Gastrocnemius medialis (tissue), 4 donors: ENCODE measurements around the gene ADAMTS20. TPM values are rescaled to one million over a fixed set of nuclear protein-coding genes. Genes with fewer than 3 reads are reported as not detected.

Experiments
- ATAC-seq, 2 donors: fragments of 150-250 bp; one replicate each; pipeline ENCODE4 v1.9.1; 2016
- DNase-seq, 2 donors: peaks; one replicate each; pipeline ENCODE4 v3.0.0-alpha.2; 2019
- H3K27ac ChIP-seq, 4 donors: fragments of 200-600 bp; sonication (generic); 1 replicate in 1 of 4; 2 replicates in 3 of 4; pipeline ENCODE4 v1.5.1; 2016 to 2018; ENCODE audit warnings: mild to moderate bottlenecking in 2 of 4, moderate library complexity in 1 of 4
- H3K27me3 ChIP-seq, 3 donors: fragments of 200-600 bp; sonication (generic) in 2 of 3; 1 replicate in 1 of 3; 2 replicates in 2 of 3; pipeline versions ENCODE4 v1.5.1 to v1.6.0; 2016 to 2019; ENCODE audit warnings: mild to moderate bottlenecking in 1 of 3, moderate library complexity in 1 of 3
- H3K36me3 ChIP-seq, 2 donors: fragments of 200-600 bp; sonication (generic) in 1 of 2; one replicate each; pipeline ENCODE4 v1.5.1; 2017 to 2018
- H3K4me1 ChIP-seq, 2 donors: fragments of 200-600 bp; sonication (generic) in 1 of 2; one replicate each; pipeline ENCODE4 v1.5.1; 2016 to 2017; ENCODE audit warnings: mild to moderate bottlenecking in 2 of 2
- H3K4me3 ChIP-seq, 4 donors: fragments of 200-600 bp; sonication (generic) in 3 of 4; 1 replicate in 1 of 4; 2 replicates in 3 of 4; pipeline ENCODE4 v1.5.1; 2016 to 2019; ENCODE audit warnings: mild to moderate bottlenecking in 2 of 4
- H3K9me3 ChIP-seq, 3 donors: fragments of 200-600 bp; sonication (generic) in 2 of 3; 1 replicate in 1 of 3; 2 replicates in 2 of 3; pipeline ENCODE4 v1.5.1; 2016 to 2019
- POLR2A ChIP-seq, 2 donors: fragments of 450-650 bp; IDR thresholded peaks; one replicate each; pipeline ENCODE4 v1.6.1; 2017; ENCODE audit warnings: antibody characterized with exemption in 2 of 2, mild to moderate bottlenecking in 2 of 2, moderate library complexity in 2 of 2
- in situ Hi-C, 4 donors: fragments of 200-750 bp; cut with MboI; loops; one replicate each; pipeline versions ENCODE4 v1.15.0 to v1.8.0; 2017; ENCODE audit warnings: low sequenced_read_pairs in 4 of 4
- intact Hi-C: fragments of 100-400 bp; cut with DNase I; formaldehyde crosslinking; loops from one replicate; pipeline ENCODE4 v1.15.1; 2023; ENCODE audit warnings: low total_unique reads
- total RNA-seq, 4 donors: library from RNA; depleted of rRNA; stranded (reverse); fragments of >200 nt; gene quantifications; one replicate each; pipeline versions ENCODE4 v1.1.0 to v1.2.3, GENCODE V29; 2016
- TF ChIP-seq, protein P1 (sequence below), 5 experiments: fragments of 450-650 bp in 3 of 5; fragments of 200-600 bp in 2 of 5; sonication (generic) in 2 of 5; IDR thresholded peaks in 4 of 5; conservative IDR thresholded peaks in 1 of 5; 1 replicate in 4 of 5; 2 replicates in 1 of 5; pipeline ENCODE4 v1.5.1; 2016 to 2019; ENCODE audit warnings: antibody characterized with exemption in 5 of 5, mild to moderate bottlenecking in 3 of 5, moderate library complexity in 3 of 5

Gene ADAMTS20, protein sequence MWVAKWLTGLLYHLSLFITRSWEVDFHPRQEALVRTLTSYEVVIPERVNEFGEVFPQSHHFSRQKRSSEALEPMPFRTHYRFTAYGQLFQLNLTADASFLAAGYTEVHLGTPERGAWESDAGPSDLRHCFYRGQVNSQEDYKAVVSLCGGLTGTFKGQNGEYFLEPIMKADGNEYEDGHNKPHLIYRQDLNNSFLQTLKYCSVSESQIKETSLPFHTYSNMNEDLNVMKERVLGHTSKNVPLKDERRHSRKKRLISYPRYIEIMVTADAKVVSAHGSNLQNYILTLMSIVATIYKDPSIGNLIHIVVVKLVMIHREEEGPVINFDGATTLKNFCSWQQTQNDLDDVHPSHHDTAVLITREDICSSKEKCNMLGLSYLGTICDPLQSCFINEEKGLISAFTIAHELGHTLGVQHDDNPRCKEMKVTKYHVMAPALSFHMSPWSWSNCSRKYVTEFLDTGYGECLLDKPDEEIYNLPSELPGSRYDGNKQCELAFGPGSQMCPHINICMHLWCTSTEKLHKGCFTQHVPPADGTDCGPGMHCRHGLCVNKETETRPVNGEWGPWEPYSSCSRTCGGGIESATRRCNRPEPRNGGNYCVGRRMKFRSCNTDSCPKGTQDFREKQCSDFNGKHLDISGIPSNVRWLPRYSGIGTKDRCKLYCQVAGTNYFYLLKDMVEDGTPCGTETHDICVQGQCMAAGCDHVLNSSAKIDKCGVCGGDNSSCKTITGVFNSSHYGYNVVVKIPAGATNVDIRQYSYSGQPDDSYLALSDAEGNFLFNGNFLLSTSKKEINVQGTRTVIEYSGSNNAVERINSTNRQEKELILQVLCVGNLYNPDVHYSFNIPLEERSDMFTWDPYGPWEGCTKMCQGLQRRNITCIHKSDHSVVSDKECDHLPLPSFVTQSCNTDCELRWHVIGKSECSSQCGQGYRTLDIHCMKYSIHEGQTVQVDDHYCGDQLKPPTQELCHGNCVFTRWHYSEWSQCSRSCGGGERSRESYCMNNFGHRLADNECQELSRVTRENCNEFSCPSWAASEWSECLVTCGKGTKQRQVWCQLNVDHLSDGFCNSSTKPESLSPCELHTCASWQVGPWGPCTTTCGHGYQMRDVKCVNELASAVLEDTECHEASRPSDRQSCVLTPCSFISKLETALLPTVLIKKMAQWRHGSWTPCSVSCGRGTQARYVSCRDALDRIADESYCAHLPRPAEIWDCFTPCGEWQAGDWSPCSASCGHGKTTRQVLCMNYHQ (N-terminal part only)
- not detected for total RNA-seq

DNA sequence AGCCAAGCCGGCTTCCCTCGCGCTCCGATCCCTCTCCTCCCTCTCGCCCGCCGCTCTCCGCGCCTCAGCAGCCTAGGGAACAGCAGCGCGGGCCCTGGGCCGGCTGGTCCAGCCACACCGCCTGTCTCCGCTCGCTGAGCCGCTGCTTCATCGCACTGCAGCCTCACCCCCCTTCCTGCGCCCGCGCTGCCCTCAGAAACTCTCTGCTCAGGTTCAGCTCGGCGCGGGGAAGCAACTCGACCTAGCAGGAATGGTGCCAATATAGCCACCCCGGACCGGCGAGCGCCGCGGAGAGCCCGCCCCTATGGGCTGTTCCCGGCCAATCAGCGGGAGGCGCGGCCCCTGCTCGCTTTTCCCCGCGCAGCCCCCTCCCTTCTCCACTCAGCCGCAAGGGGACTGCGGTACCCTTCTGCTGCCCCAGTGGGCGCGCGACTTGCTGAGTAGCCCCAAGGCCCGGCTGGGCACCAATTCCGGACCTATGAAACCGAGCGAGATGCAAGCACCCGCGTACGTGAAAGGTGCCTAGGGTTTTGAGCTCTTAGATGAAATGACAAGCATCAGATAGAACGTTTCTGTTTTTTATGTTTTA is at the start of gene ADAMTS20:
ADAMTS20 (minus strand) TSS at position 233 of the 589 bp plus-strand sequence. CDS start 282 bp downstream, outside the sequence.
- in situ Hi-C loops (no loop called here), intact Hi-C loops (no loop called here)
- Histone ChIP-seq H3K9me3 (no peaks in the 10 kb centered on the region), H3K4me3 (peak within 1 kb of the TSS in 3 of 4 donors; percentile 2 to 25 (median 6)), H3K27ac (no peak within 1 kb of the TSS), H3K27me3 (peaks cover 15 to 33% (median 16%) of the 10 kb centered on the region in 3 donors), H3K4me1 (no peaks in the 10 kb centered on the region), H3K36me3 (no peaks in the 10 kb centered on the region)
- no peak for TF ChIP-seq POLR2A (IDR thresholded peaks at IDR 0.05)
- TF ChIP-seq, protein P1, sequence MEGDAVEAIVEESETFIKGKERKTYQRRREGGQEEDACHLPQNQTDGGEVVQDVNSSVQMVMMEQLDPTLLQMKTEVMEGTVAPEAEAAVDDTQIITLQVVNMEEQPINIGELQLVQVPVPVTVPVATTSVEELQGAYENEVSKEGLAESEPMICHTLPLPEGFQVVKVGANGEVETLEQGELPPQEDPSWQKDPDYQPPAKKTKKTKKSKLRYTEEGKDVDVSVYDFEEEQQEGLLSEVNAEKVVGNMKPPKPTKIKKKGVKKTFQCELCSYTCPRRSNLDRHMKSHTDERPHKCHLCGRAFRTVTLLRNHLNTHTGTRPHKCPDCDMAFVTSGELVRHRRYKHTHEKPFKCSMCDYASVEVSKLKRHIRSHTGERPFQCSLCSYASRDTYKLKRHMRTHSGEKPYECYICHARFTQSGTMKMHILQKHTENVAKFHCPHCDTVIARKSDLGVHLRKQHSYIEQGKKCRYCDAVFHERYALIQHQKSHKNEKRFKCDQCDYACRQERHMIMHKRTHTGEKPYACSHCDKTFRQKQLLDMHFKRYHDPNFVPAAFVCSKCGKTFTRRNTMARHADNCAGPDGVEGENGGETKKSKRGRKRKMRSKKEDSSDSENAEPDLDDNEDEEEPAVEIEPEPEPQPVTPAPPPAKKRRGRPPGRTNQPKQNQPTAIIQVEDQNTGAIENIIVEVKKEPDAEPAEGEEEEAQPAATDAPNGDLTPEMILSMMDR (IDR thresholded peaks at IDR 0.05 in 4 of 5, conservative IDR thresholded peaks at IDR 0.05 in 1 of 5) = no peak
- ATAC-seq = no peak
- no peak for DNase-seq

DNA sequence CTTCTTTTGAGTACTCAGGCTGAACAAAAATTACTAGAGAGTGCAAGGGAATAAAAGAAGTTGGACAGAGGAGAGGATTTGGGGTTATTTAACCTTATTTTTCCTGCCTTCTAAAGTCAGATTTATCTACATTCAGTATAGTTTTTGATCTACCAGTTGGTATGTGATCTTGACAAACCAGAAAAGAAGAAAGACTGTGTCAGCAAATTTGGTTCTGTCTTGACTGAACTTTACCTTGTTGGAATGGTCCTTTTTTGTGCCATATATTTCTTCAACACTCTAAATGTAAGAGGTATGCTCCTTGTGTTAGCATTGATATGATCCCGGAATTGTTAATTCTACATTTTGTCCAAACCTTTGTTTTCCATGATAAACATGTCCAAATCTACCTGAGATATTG is 47.7 kb upstream of the ADAMTS20 start:
- no peaks in the 10 kb centered on the region for H3K36me3 ChIP-seq
- no peak overlapping the region for H3K27ac ChIP-seq
- TF ChIP-seq, protein P1 (IDR thresholded peaks at IDR 0.05 in 4 of 5, conservative IDR thresholded peaks at IDR 0.05 in 1 of 5) = no peak
- TF ChIP-seq POLR2A (IDR thresholded peaks at IDR 0.05) = no peak
- H3K27me3 ChIP-seq = no peaks in the 10 kb centered on the region
- no peak overlapping the region for H3K4me3 ChIP-seq
- DNase-seq (no peak), ATAC-seq (no peak)
- in situ Hi-C loops (no loop called here), intact Hi-C loops (no loop called here)
- H3K9me3 ChIP-seq = no peaks in the 10 kb centered on the region
- H3K4me1 ChIP-seq = no peaks in the 10 kb centered on the region

DNA sequence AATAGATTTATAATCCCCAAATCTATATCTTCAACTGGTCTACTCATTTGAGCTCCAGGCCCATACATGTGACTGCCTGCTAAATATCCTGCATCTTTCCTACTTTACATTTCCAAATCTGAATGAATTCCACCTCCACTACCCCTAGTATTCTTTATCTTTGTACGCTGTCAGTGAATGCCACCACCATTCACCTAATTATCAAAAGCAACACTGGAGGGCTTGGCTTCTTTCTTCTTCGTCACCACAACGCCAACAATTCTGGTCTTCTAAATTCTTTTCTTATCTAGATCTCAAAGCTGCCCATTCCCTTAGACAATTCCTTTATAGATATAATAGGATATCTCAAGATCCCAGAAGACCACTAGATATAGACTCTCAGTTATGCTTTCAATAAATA is 47.1 kb upstream of the ADAMTS20 start:
- in situ Hi-C loops (no loop called here), intact Hi-C loops (no loop called here)
- Histone ChIP-seq H3K36me3 (no peaks in the 10 kb centered on the region), H3K9me3 (no peaks in the 10 kb centered on the region), H3K27me3 (no peaks in the 10 kb centered on the region), H3K4me1 (no peaks in the 10 kb centered on the region), H3K4me3 (no peak overlapping the region), H3K27ac (no peak overlapping the region)
- no peak for ATAC-seq
- no peak for DNase-seq
- TF ChIP-seq, protein P1 (IDR thresholded peaks at IDR 0.05 in 4 of 5, conservative IDR thresholded peaks at IDR 0.05 in 1 of 5) = no peak
- TF ChIP-seq POLR2A (IDR thresholded peaks at IDR 0.05) = no peak

DNA sequence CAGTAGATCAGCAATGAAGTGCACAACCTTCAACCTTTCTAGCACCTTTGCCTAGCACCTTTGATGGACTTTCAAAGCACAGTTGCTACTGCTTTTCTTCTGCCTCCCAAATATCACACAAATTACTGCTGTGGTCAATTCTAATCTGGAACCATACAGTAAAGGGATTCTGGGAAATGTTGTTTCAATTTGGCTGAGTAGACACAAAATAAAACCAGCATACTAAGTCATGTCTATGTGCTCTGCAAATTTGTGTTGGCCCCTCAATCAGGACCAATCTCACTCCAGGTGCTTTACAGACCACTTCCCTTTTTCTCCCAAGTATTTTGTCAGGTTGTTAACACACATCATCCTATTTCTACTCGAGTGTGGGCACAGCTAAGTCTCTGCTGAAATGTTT is 38.3 kb upstream of the ADAMTS20 start:
- DNase-seq (no peak), ATAC-seq (no peak)
- in situ Hi-C loops = no loop called here
- Histone ChIP-seq H3K9me3 (no peaks in the 10 kb centered on the region), H3K36me3 (no peaks in the 10 kb centered on the region), H3K4me3 (no peak overlapping the region), H3K27me3 (no peaks in the 10 kb centered on the region), H3K27ac (no peak overlapping the region), H3K4me1 (no peaks in the 10 kb centered on the region)
- intact Hi-C loops = no loop called here
- TF ChIP-seq POLR2A (IDR thresholded peaks at IDR 0.05) = no peak
- TF ChIP-seq, protein P1 (IDR thresholded peaks at IDR 0.05 in 4 of 5, conservative IDR thresholded peaks at IDR 0.05 in 1 of 5) = no peak
